Erythroblast (primary cell): ENCODE data around the gene LARP4.

Source experiments
- GATA1 ChIP-seq: IDR thresholded peaks from 2 replicates; pipeline ENCODE4 v1.6.1; 2011; ENCODE audit warnings: low read depth, mild to moderate bottlenecking, control low read depth, low read length, moderate library complexity
- POLR2A ChIP-seq: IDR thresholded peaks from 2 replicates; pipeline ENCODE4 v1.6.1; 2011; ENCODE audit warnings: mild to moderate bottlenecking, low read length

DNA sequence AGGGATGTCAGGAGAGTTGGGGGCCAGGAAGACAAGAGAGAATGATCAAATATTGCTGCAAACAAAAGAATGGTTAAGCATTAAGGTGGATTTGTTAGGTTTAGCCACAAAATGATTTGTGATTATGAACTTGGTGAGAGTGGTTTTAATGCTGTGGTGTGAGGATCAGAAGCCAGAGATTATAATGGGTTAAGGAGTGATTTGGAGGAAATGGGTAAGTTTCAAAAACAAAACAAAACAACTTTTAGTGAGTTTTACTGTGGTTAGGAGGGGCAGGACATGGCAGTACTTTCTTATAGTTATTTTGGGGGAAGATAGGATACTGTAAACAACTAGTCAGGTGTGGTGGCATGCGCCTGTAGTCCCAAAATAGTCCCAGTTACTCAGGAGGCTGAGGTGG, 128.1 kb downstream of the LARP4 start:
- no peak for TF ChIP-seq POLR2A
- TF ChIP-seq GATA1 = no peak
